ENCODE data around the gene ORM1. TPM values are rescaled to one million over a fixed set of nuclear protein-coding genes. Genes with fewer than 3 reads are reported as not detected.

ORM1 gene
- total RNA-seq, 1 donor from 2014 or later: 1.6 TPM

- Histone ChIP-seq H3K27me3 (ENCODE audit: control insufficient read depth in 3 of 3, insufficient read depth in 3 of 3, low read length in 3 of 3) (no peaks in the 10 kb centered on the region), H3K4me3 (ENCODE audit: low read length in 3 of 3) (no peak overlapping the region), H3K36me3 (ENCODE audit: control insufficient read depth in 3 of 3, insufficient read depth in 3 of 3, low read length in 3 of 3) (peaks cover 28 to 59% (median 32%) of the 10 kb centered on the region in 3 donors), H3K9ac (ENCODE audit: low read depth in 1 of 3, low read length in 3 of 3) (no peak overlapping the region), H3K9me3 (ENCODE audit: control insufficient read depth in 3 of 3, low read length in 3 of 3) (no peaks in the 10 kb centered on the region), H3K4me1 (ENCODE audit: control insufficient read depth in 3 of 3, insufficient read depth in 3 of 3, low read length in 3 of 3) (peaks cover 0 to 5% (median 0%) of the 10 kb centered on the region in 3 donors), H3K27ac (ENCODE audit: low read depth, low read length) (no peak overlapping the region)
Observed at GRCh38 chr9:114359801-114360200, 36.9 kb downstream of the ORM1 start.

GRCh38 chr9:114361542-114361941 lies 38.6 kb downstream of the ORM1 start:
- no peak overlapping the region for H3K4me3 ChIP-seq (ENCODE audit: low read length in 3 of 3)
- H3K27me3 ChIP-seq (ENCODE audit: control insufficient read depth in 3 of 3, insufficient read depth in 3 of 3, low read length in 3 of 3): no peaks in the 10 kb centered on the region
- no peaks in the 10 kb centered on the region for H3K9me3 ChIP-seq (ENCODE audit: control insufficient read depth in 3 of 3, low read length in 3 of 3)
- peaks cover 25 to 55% (median 33%) of the 10 kb centered on the region in 3 donors for H3K36me3 ChIP-seq (ENCODE audit: control insufficient read depth in 3 of 3, insufficient read depth in 3 of 3, low read length in 3 of 3)
- no peak overlapping the region for H3K9ac ChIP-seq (ENCODE audit: low read depth in 1 of 3, low read length in 3 of 3)
- H3K27ac ChIP-seq (ENCODE audit: low read depth, low read length): no peak overlapping the region
- peaks cover 0 to 7% (median 0%) of the 10 kb centered on the region in 3 donors for H3K4me1 ChIP-seq (ENCODE audit: control insufficient read depth in 3 of 3, insufficient read depth in 3 of 3, low read length in 3 of 3)

- peaks cover 25 to 49% (median 27%) of the 10 kb centered on the region in 3 donors for H3K36me3 ChIP-seq (ENCODE audit: control insufficient read depth in 3 of 3, insufficient read depth in 3 of 3, low read length in 3 of 3)
- H3K27ac ChIP-seq (ENCODE audit: low read depth, low read length): no peak overlapping the region
- no peak overlapping the region for H3K9ac ChIP-seq (ENCODE audit: low read depth in 1 of 3, low read length in 3 of 3)
- H3K27me3 ChIP-seq (ENCODE audit: control insufficient read depth in 3 of 3, insufficient read depth in 3 of 3, low read length in 3 of 3): no peaks in the 10 kb centered on the region
- no peaks in the 10 kb centered on the region for H3K9me3 ChIP-seq (ENCODE audit: control insufficient read depth in 3 of 3, low read length in 3 of 3)
- no peak overlapping the region for H3K4me3 ChIP-seq (ENCODE audit: low read length in 3 of 3)
- peaks cover 0 to 7% (median 0%) of the 10 kb centered on the region in 3 donors for H3K4me1 ChIP-seq (ENCODE audit: control insufficient read depth in 3 of 3, insufficient read depth in 3 of 3, low read length in 3 of 3)
Observed at GRCh38 chr9:114362394-114362793, 39.5 kb downstream of the ORM1 start.

- Histone ChIP-seq H3K9me3 (ENCODE audit: control insufficient read depth in 3 of 3, low read length in 3 of 3) (no peaks in the 10 kb centered on the region), H3K4me1 (ENCODE audit: control insufficient read depth in 3 of 3, insufficient read depth in 3 of 3, low read length in 3 of 3) (peaks cover 0 to 16% (median 0%) of the 10 kb centered on the region in 3 donors), H3K4me3 (ENCODE audit: low read length in 3 of 3) (no peak overlapping the region), H3K27me3 (ENCODE audit: control insufficient read depth in 3 of 3, insufficient read depth in 3 of 3, low read length in 3 of 3) (no peaks in the 10 kb centered on the region), H3K9ac (ENCODE audit: low read depth in 1 of 3, low read length in 3 of 3) (no peak overlapping the region), H3K36me3 (ENCODE audit: control insufficient read depth in 3 of 3, insufficient read depth in 3 of 3, low read length in 3 of 3) (peaks cover 22 to 44% (median 32%) of the 10 kb centered on the region in 3 donors), H3K27ac (ENCODE audit: low read depth, low read length) (no peak overlapping the region)
Observed at GRCh38 chr9:114363424-114363823, 40.5 kb downstream of the ORM1 start.

GRCh38 chr9:114364134-114365041 lies 41.5 kb downstream of the ORM1 start:
- peaks cover 23 to 40% (median 32%) of the 10 kb centered on the region in 3 donors for H3K36me3 ChIP-seq (ENCODE audit: control insufficient read depth in 3 of 3, insufficient read depth in 3 of 3, low read length in 3 of 3)
- H3K9me3 ChIP-seq (ENCODE audit: control insufficient read depth in 3 of 3, low read length in 3 of 3): no peaks in the 10 kb centered on the region
- H3K4me3 ChIP-seq (ENCODE audit: low read length in 3 of 3): no peak overlapping the region
- H3K9ac ChIP-seq (ENCODE audit: low read depth in 1 of 3, low read length in 3 of 3): no peak overlapping the region
- no peak overlapping the region for H3K27ac ChIP-seq (ENCODE audit: low read depth, low read length)
- H3K4me1 ChIP-seq (ENCODE audit: control insufficient read depth in 3 of 3, insufficient read depth in 3 of 3, low read length in 3 of 3): peaks cover 0 to 16% (median 0%) of the 10 kb centered on the region in 3 donors
- no peaks in the 10 kb centered on the region for H3K27me3 ChIP-seq (ENCODE audit: control insufficient read depth in 3 of 3, insufficient read depth in 3 of 3, low read length in 3 of 3)

- H3K27me3 ChIP-seq (ENCODE audit: control insufficient read depth in 3 of 3, insufficient read depth in 3 of 3, low read length in 3 of 3): no peaks in the 10 kb centered on the region
- H3K27ac ChIP-seq (ENCODE audit: low read depth, low read length): no peak overlapping the region
- H3K4me3 ChIP-seq (ENCODE audit: low read length in 3 of 3): no peak overlapping the region
- H3K4me1 ChIP-seq (ENCODE audit: control insufficient read depth in 3 of 3, insufficient read depth in 3 of 3, low read length in 3 of 3): peaks cover 0 to 16% (median 0%) of the 10 kb centered on the region in 3 donors
- peaks cover 20 to 33% (median 26%) of the 10 kb centered on the region in 3 donors for H3K36me3 ChIP-seq (ENCODE audit: control insufficient read depth in 3 of 3, insufficient read depth in 3 of 3, low read length in 3 of 3)
- no peaks in the 10 kb centered on the region for H3K9me3 ChIP-seq (ENCODE audit: control insufficient read depth in 3 of 3, low read length in 3 of 3)
- no peak overlapping the region for H3K9ac ChIP-seq (ENCODE audit: low read depth in 1 of 3, low read length in 3 of 3)
Observed at GRCh38 chr9:114365194-114365593, 42.3 kb downstream of the ORM1 start.

- Histone ChIP-seq H3K4me1 (ENCODE audit: control insufficient read depth in 3 of 3, insufficient read depth in 3 of 3, low read length in 3 of 3) (peaks cover 0 to 16% (median 0%) of the 10 kb centered on the region in 3 donors), H3K27ac (ENCODE audit: low read depth, low read length) (no peak overlapping the region), H3K9me3 (ENCODE audit: control insufficient read depth in 3 of 3, low read length in 3 of 3) (no peaks in the 10 kb centered on the region), H3K36me3 (ENCODE audit: control insufficient read depth in 3 of 3, insufficient read depth in 3 of 3, low read length in 3 of 3) (peaks cover 15 to 22% (median 17%) of the 10 kb centered on the region in 3 donors), H3K27me3 (ENCODE audit: control insufficient read depth in 3 of 3, insufficient read depth in 3 of 3, low read length in 3 of 3) (no peaks in the 10 kb centered on the region), H3K9ac (ENCODE audit: low read depth in 1 of 3, low read length in 3 of 3) (no peak overlapping the region), H3K4me3 (ENCODE audit: low read length in 3 of 3) (no peak overlapping the region)
Observed at GRCh38 chr9:114366334-114367128, 43.6 kb downstream of the ORM1 start.

- Histone ChIP-seq H3K27me3 (ENCODE audit: control insufficient read depth in 3 of 3, insufficient read depth in 3 of 3, low read length in 3 of 3) (no peaks in the 10 kb centered on the region), H3K9me3 (ENCODE audit: control insufficient read depth in 3 of 3, low read length in 3 of 3) (no peaks in the 10 kb centered on the region), H3K27ac (ENCODE audit: low read depth, low read length) (peak overlapping the region; percentile 5), H3K4me3 (ENCODE audit: low read length in 3 of 3) (no peak overlapping the region), H3K9ac (ENCODE audit: low read depth in 1 of 3, low read length in 3 of 3) (no peak overlapping the region), H3K36me3 (ENCODE audit: control insufficient read depth in 3 of 3, insufficient read depth in 3 of 3, low read length in 3 of 3) (peaks cover 8 to 15% (median 12%) of the 10 kb centered on the region in 3 donors), H3K4me1 (ENCODE audit: control insufficient read depth in 3 of 3, insufficient read depth in 3 of 3, low read length in 3 of 3) (peaks cover 2 to 19% (median 5%) of the 10 kb centered on the region in 3 donors)
Observed at GRCh38 chr9:114367366-114367765, 44.5 kb downstream of the ORM1 start.

- H3K4me1 ChIP-seq (ENCODE audit: control insufficient read depth in 3 of 3, insufficient read depth in 3 of 3, low read length in 3 of 3): peaks cover 4 to 23% (median 7%) of the 10 kb centered on the region in 3 donors
- H3K36me3 ChIP-seq (ENCODE audit: control insufficient read depth in 3 of 3, insufficient read depth in 3 of 3, low read length in 3 of 3): peaks cover 5 to 14% (median 12%) of the 10 kb centered on the region in 3 donors
- peak overlapping the region; percentile 5 for H3K27ac ChIP-seq (ENCODE audit: low read depth, low read length)
- H3K4me3 ChIP-seq (ENCODE audit: low read length in 3 of 3): no peak overlapping the region
- H3K27me3 ChIP-seq (ENCODE audit: control insufficient read depth in 3 of 3, insufficient read depth in 3 of 3, low read length in 3 of 3): no peaks in the 10 kb centered on the region
- no peak overlapping the region for H3K9ac ChIP-seq (ENCODE audit: low read depth in 1 of 3, low read length in 3 of 3)
- H3K9me3 ChIP-seq (ENCODE audit: control insufficient read depth in 3 of 3, low read length in 3 of 3): no peaks in the 10 kb centered on the region
Observed at GRCh38 chr9:114367772-114368569, 45.1 kb downstream of the ORM1 start.
